Parathyroid adenoma (tissue), 2 donors: ENCODE measurements around the gene AMBN.

Source experiments
- H2AFZ ChIP-seq: fragments of 300-600 bp; sonication (generic); one replicate; pipeline ENCODE4 v1.7.0; 2017; ENCODE audit warnings: antibody characterized with exemption, mild to moderate bottlenecking
- H3K27ac ChIP-seq: fragments of 300-600 bp; sonication (generic); one replicate; pipeline ENCODE4 v1.7.0; 2017
- H3K27me3 ChIP-seq: fragments of 300-600 bp; sonication (generic); one replicate; pipeline ENCODE4 v1.7.0; 2017; ENCODE audit warnings: low read length; ENCODE audit not compliant: control insufficient read depth, insufficient read depth
- H3K36me3 ChIP-seq: fragments of 300-600 bp; sonication (generic); one replicate; pipeline ENCODE4 v1.7.0; 2017; ENCODE audit warnings: low read length; ENCODE audit not compliant: control insufficient read depth, insufficient read depth
- H3K4me1 ChIP-seq: fragments of 300-600 bp; sonication (generic); one replicate; pipeline ENCODE4 v1.7.0; 2017; ENCODE audit warnings: control low read depth
- H3K4me2 ChIP-seq: fragments of 300-600 bp; sonication (generic); one replicate; pipeline ENCODE4 v1.7.0; 2017; ENCODE audit warnings: low read length
- H3K4me3 ChIP-seq: fragments of 300-600 bp; sonication (generic); one replicate; pipeline ENCODE4 v1.7.0; 2017; ENCODE audit warnings: low read depth, low read length
- H3K79me2 ChIP-seq: fragments of 300-600 bp; sonication (generic); one replicate; pipeline ENCODE4 v1.7.0; 2017; ENCODE audit warnings: control low read depth
- H3K9ac ChIP-seq: fragments of 300-600 bp; sonication (generic); one replicate; pipeline ENCODE4 v1.7.0; 2017; ENCODE audit warnings: mild to moderate bottlenecking
- H3K9me3 ChIP-seq: fragments of 300-600 bp; sonication (generic); one replicate; pipeline ENCODE4 v1.7.0; 2017; ENCODE audit warnings: low read length; ENCODE audit not compliant: control insufficient read depth
- TF ChIP-seq, protein P1 (sequence below): fragments of 300-600 bp; sonication (generic); IDR thresholded peaks from one replicate; pipeline ENCODE4 v1.7.0; 2017; ENCODE audit warnings: antibody characterized with exemption, mild to moderate bottlenecking
- donor health status: primary hyperparathyroidism.

Gene AMBN

DNA sequence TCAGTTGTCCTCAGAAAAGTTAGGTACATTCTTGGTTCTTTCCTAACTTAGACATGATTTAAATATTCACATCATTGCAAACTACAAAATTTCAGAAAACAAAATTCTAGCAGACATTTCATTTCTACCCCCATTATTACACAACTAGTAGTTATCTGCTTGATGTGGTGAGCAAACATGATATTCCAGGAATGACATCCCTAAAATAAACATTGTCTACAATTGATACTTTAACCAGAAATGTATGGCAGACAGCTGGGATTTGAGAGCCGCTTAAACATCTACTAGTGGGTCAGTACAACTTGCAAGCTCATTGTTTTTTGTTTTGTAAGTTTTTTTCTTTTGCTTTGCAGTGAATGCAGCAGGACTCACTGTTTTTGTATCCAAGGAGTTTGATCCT lies 32.1 kb upstream of the AMBN start:
- Histone ChIP-seq H2AFZ (no peak overlapping the region), H3K79me2 (no peaks in the 10 kb centered on the region), H3K4me1 (no peaks in the 10 kb centered on the region), H3K36me3 (no peaks in the 10 kb centered on the region), H3K4me2 (no peak overlapping the region), H3K9me3 (no peaks in the 10 kb centered on the region), H3K9ac (no peak overlapping the region), H3K4me3 (no peak overlapping the region), H3K27me3 (no peaks in the 10 kb centered on the region), H3K27ac (no peak overlapping the region)
- TF ChIP-seq, protein P1, sequence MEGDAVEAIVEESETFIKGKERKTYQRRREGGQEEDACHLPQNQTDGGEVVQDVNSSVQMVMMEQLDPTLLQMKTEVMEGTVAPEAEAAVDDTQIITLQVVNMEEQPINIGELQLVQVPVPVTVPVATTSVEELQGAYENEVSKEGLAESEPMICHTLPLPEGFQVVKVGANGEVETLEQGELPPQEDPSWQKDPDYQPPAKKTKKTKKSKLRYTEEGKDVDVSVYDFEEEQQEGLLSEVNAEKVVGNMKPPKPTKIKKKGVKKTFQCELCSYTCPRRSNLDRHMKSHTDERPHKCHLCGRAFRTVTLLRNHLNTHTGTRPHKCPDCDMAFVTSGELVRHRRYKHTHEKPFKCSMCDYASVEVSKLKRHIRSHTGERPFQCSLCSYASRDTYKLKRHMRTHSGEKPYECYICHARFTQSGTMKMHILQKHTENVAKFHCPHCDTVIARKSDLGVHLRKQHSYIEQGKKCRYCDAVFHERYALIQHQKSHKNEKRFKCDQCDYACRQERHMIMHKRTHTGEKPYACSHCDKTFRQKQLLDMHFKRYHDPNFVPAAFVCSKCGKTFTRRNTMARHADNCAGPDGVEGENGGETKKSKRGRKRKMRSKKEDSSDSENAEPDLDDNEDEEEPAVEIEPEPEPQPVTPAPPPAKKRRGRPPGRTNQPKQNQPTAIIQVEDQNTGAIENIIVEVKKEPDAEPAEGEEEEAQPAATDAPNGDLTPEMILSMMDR: no peak

DNA sequence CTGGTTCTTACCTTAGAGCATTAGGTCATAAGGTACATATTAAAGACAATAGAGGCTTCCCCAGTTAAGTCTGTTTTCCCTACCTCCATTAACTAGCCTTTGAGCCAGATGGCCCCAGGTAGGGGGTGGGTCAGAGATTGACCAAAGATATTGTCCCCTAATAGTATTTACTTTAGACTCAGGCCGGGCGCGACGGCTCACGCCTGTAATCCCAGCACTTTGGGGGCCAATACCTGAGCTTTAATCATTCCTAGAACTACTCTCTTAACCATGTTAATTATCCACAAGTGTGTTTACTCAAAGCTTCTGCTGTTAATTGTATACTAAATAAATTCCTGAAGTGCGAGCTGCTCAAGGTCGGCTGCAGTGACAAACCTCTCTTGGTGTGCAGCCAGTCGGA lies 28.0 kb upstream of the AMBN start:
- Histone ChIP-seq H2AFZ (no peak overlapping the region), H3K4me2 (no peak overlapping the region), H3K27me3 (no peaks in the 10 kb centered on the region), H3K27ac (no peak overlapping the region), H3K4me3 (no peak overlapping the region), H3K36me3 (no peaks in the 10 kb centered on the region), H3K9me3 (no peaks in the 10 kb centered on the region), H3K9ac (no peak overlapping the region), H3K4me1 (no peaks in the 10 kb centered on the region), H3K79me2 (no peaks in the 10 kb centered on the region)
- TF ChIP-seq, protein P1: no peak

- H3K27me3 ChIP-seq: no peaks in the 10 kb centered on the region
- no peak overlapping the region for H2AFZ ChIP-seq
- H3K79me2 ChIP-seq: no peaks in the 10 kb centered on the region
- H3K4me3 ChIP-seq: no peak overlapping the region
- H3K27ac ChIP-seq: no peak overlapping the region
- H3K36me3 ChIP-seq: no peaks in the 10 kb centered on the region
- no peak overlapping the region for H3K4me2 ChIP-seq
- TF ChIP-seq, protein P1: no peak
- no peaks in the 10 kb centered on the region for H3K4me1 ChIP-seq
- H3K9me3 ChIP-seq: no peaks in the 10 kb centered on the region
- no peak overlapping the region for H3K9ac ChIP-seq
These were observed 21.3 kb upstream of the AMBN start for GRCh38 chr4:70570796-70571195.

GRCh38 chr4:70571772-70572171 lies 20.3 kb upstream of the AMBN start:
- no peaks in the 10 kb centered on the region for H3K79me2 ChIP-seq
- H3K9me3 ChIP-seq: no peaks in the 10 kb centered on the region
- H3K27ac ChIP-seq: no peak overlapping the region
- no peak overlapping the region for H3K9ac ChIP-seq
- H3K4me2 ChIP-seq: no peak overlapping the region
- H2AFZ ChIP-seq: no peak overlapping the region
- no peaks in the 10 kb centered on the region for H3K36me3 ChIP-seq
- TF ChIP-seq, protein P1: no peak
- no peaks in the 10 kb centered on the region for H3K4me1 ChIP-seq
- no peaks in the 10 kb centered on the region for H3K27me3 ChIP-seq
- H3K4me3 ChIP-seq: no peak overlapping the region

DNA sequence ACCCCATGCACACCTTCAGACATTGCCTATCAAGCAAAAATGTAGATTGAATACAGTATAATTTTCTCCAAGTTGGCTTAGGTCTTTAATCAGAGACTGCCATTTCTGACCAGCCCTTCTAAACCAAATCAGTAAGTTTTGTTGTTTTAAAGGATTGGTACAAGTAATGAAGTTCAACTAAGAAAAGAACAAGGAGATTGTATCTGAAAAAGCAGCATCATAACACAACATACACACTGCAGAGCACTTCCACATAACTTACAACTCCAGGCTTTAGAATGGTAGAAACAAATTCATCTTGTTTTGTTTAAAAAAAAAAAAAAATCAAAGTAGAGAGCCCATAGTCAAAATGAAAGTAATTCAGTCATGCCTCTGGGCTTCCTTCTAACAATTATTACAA lies 16.1 kb upstream of the AMBN start:
- Histone ChIP-seq H2AFZ (no peak overlapping the region), H3K9ac (no peak overlapping the region), H3K9me3 (no peaks in the 10 kb centered on the region), H3K4me2 (no peak overlapping the region), H3K36me3 (no peaks in the 10 kb centered on the region), H3K79me2 (no peaks in the 10 kb centered on the region), H3K27ac (no peak overlapping the region), H3K4me3 (no peak overlapping the region), H3K27me3 (no peaks in the 10 kb centered on the region), H3K4me1 (no peaks in the 10 kb centered on the region)
- TF ChIP-seq, protein P1: no peak
